ENCODE measurements around the gene RSRC2.
A peak's percentile ranks its signal among the peaks of the same experiment; 100 is the strongest.
"Not testable (repeated sequence)": the region's sequence is repeated elsewhere in the genome, so short reads cannot be mapped to it uniquely, and the experiment has no call there.

Gene RSRC2

DNA sequence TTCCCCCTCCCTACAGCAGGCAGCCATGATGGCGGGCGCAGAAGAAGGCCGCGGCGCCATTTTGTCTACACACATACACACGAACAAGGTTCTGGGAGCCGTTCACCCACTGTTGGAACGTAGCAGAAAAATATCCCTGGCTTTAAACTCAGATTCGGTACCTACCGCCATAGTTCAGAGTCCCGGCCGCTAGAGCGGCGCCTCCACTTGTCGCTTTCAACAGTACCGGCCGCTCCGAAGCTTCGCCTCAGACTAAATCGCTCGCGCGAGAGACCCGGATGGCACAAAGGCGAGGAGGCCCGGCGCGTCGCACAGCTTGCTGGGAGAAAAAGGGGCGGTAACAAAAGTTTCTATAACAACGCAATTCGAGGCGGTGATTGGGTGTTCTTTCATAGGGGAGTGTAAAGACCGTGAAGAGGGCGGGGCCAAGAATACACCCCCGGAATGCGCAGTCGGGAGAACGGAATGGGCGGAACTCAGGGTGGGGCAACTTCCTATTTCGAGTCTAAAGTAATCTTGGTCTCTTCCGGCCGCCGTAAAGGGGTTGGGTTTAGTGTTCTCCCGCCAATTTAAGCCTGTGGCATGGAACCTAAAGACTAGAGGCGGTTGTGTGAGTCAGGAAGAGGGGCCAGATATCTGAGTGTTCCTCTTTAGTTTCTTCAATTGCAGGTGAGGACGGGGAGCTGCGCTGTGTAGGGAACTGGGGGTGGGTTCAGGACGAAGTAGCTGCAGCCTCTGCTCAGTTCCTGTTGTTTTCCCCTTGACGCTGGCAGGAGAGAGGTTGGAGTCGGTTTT lies at the start of gene RSRC2, which contains the start of gene KNTC1:
TSS of gene RSRC2 (minus strand) at position 254 of the 795 bp plus-strand sequence. CDS start at position 171, 83 bp downstream.
TSS of gene KNTC1 (plus strand) at position 567 of the 795 bp plus-strand sequence. CDS start 2,815 bp downstream, outside the sequence.
- peak; percentile 100 for DNase-seq

DNA sequence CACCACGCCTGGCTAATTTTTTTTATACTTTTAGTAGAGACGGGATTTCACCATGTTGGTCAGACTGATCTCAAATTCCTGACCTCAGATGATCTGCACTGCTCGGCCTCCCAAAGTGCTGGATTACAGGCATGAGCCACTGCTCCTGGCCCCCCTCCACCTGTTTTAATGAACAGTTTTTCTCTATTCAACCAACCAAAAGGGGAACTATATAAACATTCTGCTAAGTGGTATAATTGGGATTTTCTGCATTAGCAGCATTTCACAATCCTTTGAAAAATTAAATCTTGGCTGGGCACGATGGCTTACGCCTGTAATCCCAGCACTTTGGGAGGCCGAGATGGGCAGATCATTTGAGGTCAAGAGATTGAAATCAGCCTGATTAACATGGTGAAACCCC lies 45.1 kb upstream of the RSRC2 start:
- no peak for DNase-seq

- not testable (repeated sequence) for DNase-seq
Observed at GRCh38 chr12:122570006-122570405, 43.3 kb upstream of the RSRC2 start.

DNA sequence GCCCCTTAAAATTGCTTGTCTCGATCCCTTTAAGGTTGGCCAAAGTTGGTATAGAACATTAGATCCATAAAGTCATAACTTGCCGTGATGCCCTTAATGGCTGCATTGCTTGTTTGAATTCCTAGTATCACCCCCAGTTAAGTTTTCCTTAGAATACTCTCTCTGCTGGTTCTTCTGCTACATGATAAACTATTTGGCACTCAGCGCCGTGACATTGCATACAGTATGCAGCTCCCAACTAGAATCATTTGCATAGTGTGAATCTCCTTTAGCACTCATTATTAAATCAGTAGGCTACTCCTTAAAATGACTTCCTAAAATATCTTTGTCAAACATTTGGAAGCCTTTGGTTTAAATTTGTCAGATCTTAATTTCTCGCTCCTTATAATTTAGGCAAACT lies 42.6 kb upstream of the RSRC2 start:
- no peak for DNase-seq

GRCh38 chr12:122566816-122567215 lies 40.1 kb upstream of the RSRC2 start:
- not testable (repeated sequence) for DNase-seq

DNA sequence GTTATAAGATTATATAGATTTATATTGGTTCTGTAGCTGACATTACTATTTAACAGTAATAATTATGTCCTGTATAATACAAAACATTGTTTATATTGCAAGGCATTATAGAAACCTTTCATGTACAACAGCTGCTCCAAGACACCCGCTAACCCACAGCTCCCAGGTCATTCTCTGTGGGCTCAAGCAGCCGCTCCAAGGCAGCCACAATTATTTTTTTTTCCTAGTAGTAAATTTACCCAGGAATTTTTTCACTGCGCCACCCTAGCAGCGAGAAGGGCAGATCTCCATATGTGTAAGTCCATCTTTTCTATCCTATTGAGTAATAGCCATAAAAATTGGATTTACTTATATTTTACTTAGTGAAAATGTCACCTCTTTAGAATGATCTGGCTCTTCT lies 36.6 kb upstream of the RSRC2 start:
- no peak for DNase-seq

DNA sequence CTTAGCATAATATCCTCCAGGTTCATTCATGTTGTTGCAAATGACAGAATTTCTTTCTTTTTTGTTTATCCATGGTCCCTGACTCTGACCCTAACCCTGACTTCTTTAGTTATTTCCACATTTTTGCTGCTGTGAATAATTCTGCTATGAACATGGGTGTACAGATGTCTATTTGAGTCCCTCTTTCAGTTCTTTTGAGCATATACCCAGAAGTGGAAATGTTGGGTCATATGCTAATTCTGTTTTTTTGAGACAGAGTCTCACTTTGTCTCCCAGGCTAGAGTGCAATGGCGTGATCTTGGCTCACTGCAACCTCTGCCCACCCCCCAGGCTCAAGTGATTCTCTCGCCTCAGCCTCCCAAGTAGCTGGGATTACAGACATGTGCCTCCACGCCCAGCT lies 33.4 kb upstream of the RSRC2 start:
- DNase-seq: no peak

GRCh38 chr12:122558745-122559641 lies 32.3 kb upstream of the RSRC2 start:
- DNase-seq: no peak

GRCh38 chr12:122547330-122547729 lies 20.6 kb upstream of the RSRC2 start:
- no peak for DNase-seq

GRCh38 chr12:122545855-122546254 lies 19.1 kb upstream of the RSRC2 start:
- no peak for DNase-seq

DNA sequence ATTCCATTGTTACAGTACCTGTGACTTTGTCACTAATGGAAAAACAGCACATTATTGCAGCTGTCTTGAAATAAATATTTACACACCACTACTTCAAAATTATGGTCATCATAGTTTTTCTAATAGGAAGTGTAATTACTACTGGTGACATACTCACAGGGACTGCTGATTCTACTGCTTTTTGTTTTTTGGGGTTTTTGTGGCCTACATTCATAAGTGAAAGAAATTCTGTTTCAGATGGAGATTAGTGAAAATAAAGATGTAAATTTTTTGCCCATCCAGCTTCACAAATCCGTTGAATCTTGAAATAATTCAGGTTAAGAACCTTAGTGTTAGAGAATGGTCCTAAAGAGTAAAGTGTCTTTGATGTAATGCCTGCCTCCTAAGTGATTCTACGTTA lies 17.8 kb upstream of the RSRC2 start:
- no peak for DNase-seq

DNA sequence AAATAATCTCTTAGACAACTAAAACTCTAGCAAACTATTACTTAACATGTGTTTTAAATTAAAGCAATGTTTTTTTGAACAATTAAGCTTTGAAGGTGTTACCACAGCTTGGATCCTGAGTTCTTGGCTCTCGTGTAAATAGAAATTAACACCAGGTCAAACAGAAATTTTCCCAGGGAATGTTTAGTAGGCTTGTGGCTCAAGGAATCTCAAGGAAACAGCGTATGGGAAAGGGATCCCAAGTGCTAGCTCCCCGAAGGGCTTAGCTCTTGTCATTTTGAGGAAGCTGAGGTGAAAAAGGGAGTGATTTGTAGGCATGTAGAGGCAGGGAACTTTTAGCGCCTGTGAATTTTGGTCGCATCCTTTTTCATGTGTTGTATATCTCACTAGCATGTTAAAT lies 11.8 kb upstream of the RSRC2 start:
- DNase-seq: no peak

DNA sequence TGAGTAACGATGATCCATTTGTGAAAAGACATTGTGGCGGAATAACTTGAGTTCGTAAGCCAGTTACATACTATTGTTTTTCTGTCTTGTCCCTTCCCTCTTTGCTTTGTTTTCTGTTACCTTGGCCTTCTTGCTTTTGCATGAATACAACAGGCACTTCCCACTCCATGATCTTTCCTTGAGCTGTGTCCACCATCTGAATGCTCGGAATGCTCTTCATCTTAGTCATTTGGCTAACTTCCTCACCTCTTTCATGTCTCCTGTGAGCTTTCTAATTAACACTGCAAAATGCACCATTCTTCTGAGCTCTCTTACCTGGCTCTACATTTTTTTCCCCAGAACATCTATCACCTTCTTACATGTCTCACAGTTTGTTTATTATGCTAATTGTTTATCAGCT lies 10.3 kb upstream of the RSRC2 start:
- no peak for DNase-seq

DNA sequence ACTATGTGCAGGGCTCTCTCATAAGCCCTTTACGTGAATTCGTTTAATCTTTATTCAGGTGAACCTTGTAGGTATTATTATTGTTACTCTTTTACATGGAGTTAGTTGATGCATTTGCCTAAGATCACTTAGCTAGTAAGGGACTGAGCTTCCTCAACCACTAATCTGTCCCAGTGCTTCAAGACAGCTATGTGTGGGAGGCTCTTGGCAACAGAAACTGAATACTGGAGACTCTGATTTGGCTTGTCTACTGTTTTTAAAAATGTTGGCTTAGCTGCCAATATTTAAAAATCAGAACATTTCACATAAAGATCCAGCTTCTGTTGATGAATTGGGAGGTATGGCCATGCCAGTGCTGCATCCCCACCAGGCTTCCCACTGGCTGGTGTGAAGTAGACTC lies 7.1 kb upstream of the RSRC2 start:
- DNase-seq: no peak

DNA sequence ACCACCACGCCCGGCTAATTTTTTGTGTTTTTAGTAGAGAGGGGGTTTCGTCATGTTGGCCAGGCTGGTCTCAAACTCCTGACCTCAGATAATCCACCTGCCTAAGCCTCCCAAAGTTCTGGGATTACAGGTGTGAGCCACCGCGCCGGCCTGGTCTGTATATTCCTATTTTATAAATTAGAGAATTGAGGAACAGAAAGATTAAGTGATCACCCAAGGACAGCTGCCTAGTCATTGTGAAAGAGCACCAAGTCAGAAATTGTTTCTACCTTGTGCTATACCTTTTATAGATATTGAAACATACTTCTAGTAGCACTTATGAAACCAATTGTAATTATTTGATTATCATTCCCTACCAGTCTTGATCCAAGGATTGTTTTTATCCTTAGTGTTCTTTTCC lies 2.3 kb upstream of the RSRC2 start:
- DNase-seq: no peak

- DNase-seq: no peak
Observed at GRCh38 chr12:122528582-122528981, 1.8 kb upstream of the RSRC2 start.

GRCh38 chr12:122527478-122527944 lies 775 bp upstream of the RSRC2 start:
- DNase-seq: peak; percentile 50

DNA sequence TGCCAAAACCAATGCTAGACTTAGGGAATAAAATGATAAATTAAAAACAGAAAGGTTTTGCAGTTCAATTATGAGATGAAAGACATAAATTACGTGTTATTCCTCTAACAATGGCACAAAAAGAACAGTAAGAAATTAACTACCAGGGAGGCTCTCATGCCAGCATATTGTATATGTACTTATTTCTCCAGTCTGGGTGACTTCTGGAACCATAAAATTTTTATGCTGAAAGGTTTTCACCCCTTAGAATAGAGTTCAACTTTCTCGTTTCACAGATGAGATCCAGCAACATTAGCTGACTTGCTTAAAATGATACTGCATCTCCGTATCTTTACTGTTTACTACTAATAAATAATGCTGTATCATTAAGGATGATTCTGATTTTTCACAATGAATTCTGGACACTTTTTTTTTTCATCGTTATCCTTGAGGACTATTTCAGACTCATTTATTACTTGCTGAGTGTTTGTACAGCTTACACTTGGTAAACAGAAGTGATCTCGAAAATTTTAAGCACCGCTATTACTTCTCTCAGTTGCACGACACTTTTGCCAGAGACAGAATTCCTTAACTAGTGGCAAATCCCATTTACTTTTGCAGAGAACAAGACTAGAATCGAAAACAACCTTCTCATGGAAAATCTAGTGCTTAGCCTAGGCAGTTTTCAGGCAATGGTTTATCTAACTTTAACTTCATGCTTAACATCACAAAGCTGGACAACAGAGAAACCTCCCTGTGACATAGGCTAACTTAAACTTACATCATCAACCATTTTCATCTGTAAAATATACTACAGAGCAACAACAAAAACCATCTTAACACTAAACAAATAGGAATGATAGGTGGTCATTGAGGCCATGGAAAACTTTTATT lies 2.7 kb downstream of the RSRC2 start:
- DNase-seq: no peak

GRCh38 chr12:122523280-122523679 lies 3.5 kb downstream of the RSRC2 start:
- DNase-seq: no peak

DNA sequence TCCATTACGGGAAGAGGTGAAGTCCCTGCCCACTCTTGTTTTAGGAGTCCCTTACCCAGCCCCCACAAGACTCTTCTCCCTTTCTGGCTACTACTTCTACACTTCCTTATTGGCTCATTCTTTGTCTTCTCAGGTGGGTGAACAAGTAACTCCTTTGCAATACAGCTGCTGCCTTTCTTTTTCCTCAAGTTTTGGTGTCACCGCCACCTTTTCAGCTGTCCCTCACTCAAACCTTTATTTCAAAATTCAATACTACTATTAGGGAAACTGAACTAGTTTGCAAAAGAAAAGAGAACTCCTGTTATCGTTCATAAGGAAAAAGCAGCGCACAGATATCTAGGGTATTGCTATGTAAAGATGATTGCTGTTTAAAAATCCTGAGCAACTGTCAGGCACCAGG lies 6.1 kb downstream of the RSRC2 start:
- no peak for DNase-seq

DNA sequence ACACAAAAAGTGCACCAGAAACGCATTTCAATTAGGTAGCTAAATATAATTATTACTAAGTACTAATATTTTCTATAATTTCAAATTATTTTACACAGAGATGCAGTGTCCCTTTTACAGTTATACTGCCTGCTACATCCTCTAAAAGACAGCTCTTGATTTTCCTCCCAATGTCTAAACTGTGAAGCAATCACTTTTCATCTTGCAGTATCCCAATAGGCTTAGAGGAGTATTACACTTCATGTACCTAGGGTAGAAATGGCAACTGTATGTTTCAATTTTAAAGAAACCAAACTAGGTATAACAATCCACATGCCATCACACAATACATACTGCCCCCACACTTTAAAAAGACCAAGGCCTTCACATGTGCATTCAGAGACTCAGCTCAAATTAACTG lies 7.3 kb downstream of the RSRC2 start:
- no peak for DNase-seq

DNA sequence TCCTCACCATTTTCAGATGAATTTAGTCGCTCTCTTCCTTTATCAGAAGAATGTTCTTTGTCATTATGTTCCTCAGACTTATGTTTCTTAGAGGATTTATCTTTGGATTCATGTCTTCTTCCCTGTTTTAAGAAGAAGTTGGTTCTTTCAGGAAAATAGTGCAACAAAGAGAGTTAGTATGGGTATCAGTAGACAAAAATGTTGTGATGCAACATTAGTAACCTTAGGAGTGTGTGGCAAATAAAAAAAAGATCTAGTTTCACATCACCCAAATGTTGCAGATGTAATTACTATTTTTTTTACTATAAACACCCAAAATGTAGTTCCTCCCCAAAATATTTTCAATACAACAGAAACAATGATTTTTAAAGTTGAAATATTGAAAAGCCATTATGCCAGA lies 7.8 kb downstream of the RSRC2 start:
- DNase-seq: no peak

DNA sequence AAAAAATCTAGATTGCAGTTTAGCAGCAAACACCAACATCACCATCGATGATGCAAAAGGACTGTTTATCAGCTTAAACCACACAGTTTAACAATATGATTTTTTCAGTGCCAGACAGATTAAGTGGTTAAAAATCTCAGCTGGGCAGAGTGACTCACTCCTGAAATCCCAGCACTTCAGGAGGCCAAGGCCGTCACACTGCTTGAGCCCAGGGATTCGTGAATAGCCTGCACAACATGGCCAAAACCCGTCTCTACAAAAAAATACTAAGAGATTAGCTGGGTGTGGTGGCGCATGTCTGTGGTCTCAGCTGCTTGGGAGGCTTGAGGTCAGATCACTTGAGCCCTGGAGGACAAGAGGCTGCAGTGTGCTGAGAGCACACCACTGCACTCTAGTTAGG lies 8.9 kb downstream of the RSRC2 start:
- DNase-seq: no peak

Data from activated CD4-positive, alpha-beta T cell treated with anti-CD3 and anti-CD28 coated beads, Interleukin-2, amount 50 U/mL, for 16 hours (primary cell).